Measurements from ENCODE around the gene COP1. TPM values are rescaled to one million over a fixed set of nuclear protein-coding genes. Genes with fewer than 3 reads are reported as not detected.

The COP1 gene
- total and polyA plus RNA-seq, 2 donors (not counting 1 experiment from before 2014, with no cell fraction given), result 18.7 to 68.5 TPM

GRCh38 chr1:176032040-176032645 is 174.9 kb downstream of the COP1 start:
- Histone ChIP-seq H2AFZ (ENCODE audit: insufficient read depth, low read depth, low read length, poor library complexity, severe bottlenecking) (no peak overlapping the region), H3K4me3 (ENCODE audit: control extremely low read depth in 1 of 5, extremely low read depth in 1 of 5, insufficient read depth in 1 of 5, low read depth in 2 of 5, low read length in 4 of 5) (no peak overlapping the region), H3K36me3 (replicated peaks in 1 of 2; ENCODE audit: control extremely low read depth in 1 of 2, control insufficient read depth in 1 of 2, extremely low read depth in 1 of 2, insufficient read depth in 2 of 2, low read length in 1 of 2) (peaks cover 3 to 19% of the 10 kb centered on the region in 2 experiments), H3K79me2 (ENCODE audit: control insufficient read depth, insufficient read depth, low read length) (no peaks in the 10 kb centered on the region), H3K4me1 (ENCODE audit: control insufficient read depth in 2 of 2, insufficient read depth in 2 of 2, low read length in 2 of 2) (no peaks in the 10 kb centered on the region), H3K9me3 (ENCODE audit: control extremely low read depth in 1 of 3, control insufficient read depth in 2 of 3, insufficient read depth in 1 of 3, low read length in 2 of 3) (peaks cover 0 to 1% (median 0%) of the 10 kb centered on the region in 3 donors), H3K27ac (ENCODE audit: low read length in 2 of 2) (no peak overlapping the region), H3K27me3 (replicated peaks in 1 of 4; ENCODE audit: control extremely low read depth in 1 of 4, control insufficient read depth in 3 of 4, insufficient read depth in 4 of 4, low read length in 3 of 4) (no peaks in the 10 kb centered on the region), H4K20me1 (ENCODE audit: control insufficient read depth, insufficient read depth, low read length, poor library complexity, severe bottlenecking) (no peaks in the 10 kb centered on the region), H3K9ac (ENCODE audit: low read length) (no peak overlapping the region), H3K4me2 (replicated peaks; ENCODE audit: low read depth, low read length, poor library complexity, severe bottlenecking) (no peak overlapping the region)
- no peaks in the 10 kb centered on the region for H3K9me3 Mint-ChIP-seq (ENCODE audit: insufficient read depth)
- DNase-seq (no peak), ATAC-seq (ENCODE audit: low read depth) (no peak)
- no peaks in the 10 kb centered on the region for H3K27me3 Mint-ChIP-seq
- CTCF ChIA-PET, result no interaction called here
- intact Hi-C loops (cut with micrococcal nuclease), result no loop called here
- no peak overlapping the region for H3K4me3 Mint-ChIP-seq
- no peak for TF ChIP-seq CTCF (IDR thresholded peaks at IDR 0.05)
- TF ChIP-seq EZH2 (IDR thresholded peaks at IDR 0.05; ENCODE audit: borderline replicate concordance, insufficient read depth, low read depth, low read length, poor library complexity, severe bottlenecking), result no peak
- 100% methylated on average over 1 of the region's 2 CpGs for WGBS (ENCODE audit: insufficient coverage)
- POLR2A ChIA-PET, result no interaction called here
- peaks cover 2% of the 10 kb centered on the region for H3K4me1 Mint-ChIP-seq
- H3K27ac Mint-ChIP-seq, result no peak overlapping the region

- Histone ChIP-seq H3K27me3 (replicated peaks in 1 of 4; ENCODE audit: control extremely low read depth in 1 of 4, control insufficient read depth in 3 of 4, insufficient read depth in 4 of 4, low read length in 3 of 4) (no peaks in the 10 kb centered on the region), H3K36me3 (replicated peaks in 1 of 2; ENCODE audit: control extremely low read depth in 1 of 2, control insufficient read depth in 1 of 2, extremely low read depth in 1 of 2, insufficient read depth in 2 of 2, low read length in 1 of 2) (peaks cover 3 to 22% of the 10 kb centered on the region in 2 experiments), H3K27ac (ENCODE audit: low read length in 2 of 2) (no peak overlapping the region), H3K4me1 (ENCODE audit: control insufficient read depth in 2 of 2, insufficient read depth in 2 of 2, low read length in 2 of 2) (no peaks in the 10 kb centered on the region), H2AFZ (ENCODE audit: insufficient read depth, low read depth, low read length, poor library complexity, severe bottlenecking) (no peak overlapping the region), H4K20me1 (ENCODE audit: control insufficient read depth, insufficient read depth, low read length, poor library complexity, severe bottlenecking) (no peaks in the 10 kb centered on the region), H3K4me2 (replicated peaks; ENCODE audit: low read depth, low read length, poor library complexity, severe bottlenecking) (no peak overlapping the region), H3K9me3 (ENCODE audit: control extremely low read depth in 1 of 3, control insufficient read depth in 2 of 3, insufficient read depth in 1 of 3, low read length in 2 of 3) (peaks cover 0 to 1% (median 0%) of the 10 kb centered on the region in 3 donors), H3K79me2 (ENCODE audit: control insufficient read depth, insufficient read depth, low read length) (peaks cover 4% of the 10 kb centered on the region), H3K4me3 (ENCODE audit: control extremely low read depth in 1 of 5, extremely low read depth in 1 of 5, insufficient read depth in 1 of 5, low read depth in 2 of 5, low read length in 4 of 5) (no peak overlapping the region), H3K9ac (ENCODE audit: low read length) (no peak overlapping the region)
- no peaks in the 10 kb centered on the region for H3K9me3 Mint-ChIP-seq (ENCODE audit: insufficient read depth)
- no peak overlapping the region for H3K27ac Mint-ChIP-seq
- ChIA-PET CTCF (no interaction called here), POLR2A (no interaction called here)
- peaks cover 2% of the 10 kb centered on the region for H3K4me1 Mint-ChIP-seq
- no peaks in the 10 kb centered on the region for H3K27me3 Mint-ChIP-seq
- DNase-seq (no peak), ATAC-seq (ENCODE audit: low read depth) (no peak)
- no peak overlapping the region for H3K4me3 Mint-ChIP-seq
- WGBS (ENCODE audit: insufficient coverage), result no CpG with 5 or more reads among the region's 2 CpGs
- TF ChIP-seq CTCF (IDR thresholded peaks at IDR 0.05), result no peak
- no peak for TF ChIP-seq EZH2 (IDR thresholded peaks at IDR 0.05; ENCODE audit: borderline replicate concordance, insufficient read depth, low read depth, low read length, poor library complexity, severe bottlenecking)
- intact Hi-C loops (cut with micrococcal nuclease), result no loop called here
These were observed 177.5 kb downstream of the COP1 start for GRCh38 chr1:176029609-176030008.
